Fibroblast of skin of right biceps (primary cell): ENCODE data around the gene ELF4.
A peak's percentile ranks its signal among the peaks of the same experiment; 100 is the strongest.

Experiments used
- DNase-seq: peaks from one replicate; pipeline ENCODE4 v3.0.0-alpha.2; 2013

Gene ELF4

GRCh38 chrX:130039847-130040246 lies 70.5 kb downstream of the ELF4 start:
- DNase-seq: no peak

GRCh38 chrX:130034178-130034577 lies 76.1 kb downstream of the ELF4 start:
- DNase-seq: no peak

- no peak for DNase-seq
Observed at GRCh38 chrX:130032552-130032951, 77.7 kb downstream of the ELF4 start.

DNA sequence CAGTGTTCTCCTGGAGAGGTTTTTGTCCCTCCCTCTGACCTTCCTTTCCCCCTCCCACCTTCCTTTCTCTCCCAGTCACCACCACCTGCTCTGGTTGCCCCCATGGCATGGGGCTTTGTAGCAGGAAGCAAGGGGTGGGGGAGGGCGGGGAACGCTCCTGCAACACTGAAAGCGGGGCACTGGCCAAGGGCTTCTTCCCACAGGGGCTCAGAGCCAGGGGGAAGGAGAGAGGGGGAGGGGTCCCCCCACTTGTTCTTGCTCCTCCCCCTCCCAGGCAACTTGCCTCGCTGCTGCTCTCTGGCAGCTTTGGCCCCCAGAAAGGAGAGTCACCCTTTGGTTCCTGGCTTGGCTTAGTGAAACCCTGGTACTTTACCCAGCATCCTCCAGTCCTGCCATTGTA lies 79.5 kb downstream of the ELF4 start:
- no peak for DNase-seq

GRCh38 chrX:130028196-130028595 lies 82.1 kb downstream of the ELF4 start:
- DNase-seq: peak; percentile 31

GRCh38 chrX:130027569-130027968 lies 82.7 kb downstream of the ELF4 start:
- no peak for DNase-seq

- DNase-seq: no peak
Observed at GRCh38 chrX:130025256-130025655, 85.0 kb downstream of the ELF4 start.

GRCh38 chrX:130024127-130024526 lies 86.2 kb downstream of the ELF4 start:
- peak; percentile 60 for DNase-seq

- DNase-seq: no peak
Observed at GRCh38 chrX:130020661-130021324, 89.5 kb downstream of the ELF4 start.

DNA sequence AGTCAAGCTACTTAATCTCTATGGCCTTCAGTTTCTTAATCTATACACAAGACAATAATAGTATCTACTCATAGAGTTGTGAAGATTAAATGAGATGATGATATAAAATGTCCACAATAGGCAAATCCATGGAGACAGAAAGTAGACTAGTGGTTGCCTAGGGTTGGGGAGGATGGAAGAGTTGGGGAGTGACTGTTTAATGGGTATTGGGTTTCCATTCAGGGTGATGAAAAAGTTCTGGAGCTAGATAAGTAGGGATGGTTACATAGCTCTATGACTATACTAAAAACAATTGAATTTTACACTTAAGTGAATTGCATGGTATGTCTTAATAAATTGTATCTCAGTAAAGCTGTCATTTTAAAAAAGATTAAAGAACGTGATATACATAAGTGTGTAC lies 92.2 kb downstream of the ELF4 start:
- DNase-seq: no peak

DNA sequence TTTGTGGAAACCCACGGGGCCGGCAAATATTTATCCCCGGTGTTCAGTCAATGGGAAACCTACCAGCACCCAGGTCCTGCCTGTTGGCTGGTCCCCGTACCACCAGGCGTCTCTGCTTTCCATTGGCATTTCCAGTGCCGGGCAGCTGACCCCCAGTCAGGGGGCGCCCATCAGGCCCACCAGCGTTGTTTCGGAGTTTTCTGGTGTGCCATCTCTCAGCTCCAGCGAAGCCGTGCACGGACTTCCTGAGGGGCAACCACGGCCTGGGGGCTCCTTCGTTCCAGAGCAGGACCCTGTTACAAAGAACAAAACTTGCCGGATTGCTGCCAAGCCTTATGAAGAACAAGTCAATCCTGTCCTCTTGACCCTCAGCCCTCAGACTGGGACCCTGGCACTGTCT lies 95.1 kb downstream of the ELF4 start:
- no peak for DNase-seq
